Osteoblast (primary cell): ENCODE measurements around the gene LRFN4. TPM values are rescaled to one million over a fixed set of nuclear protein-coding genes. Genes with fewer than 3 reads are reported as not detected.

Experiments
- DNase-seq: peaks from one replicate; pipeline ENCODE4 v3.0.0; 2011; ENCODE audit warnings: low spot score, mixed read lengths; ENCODE audit not compliant: insufficient read length; ENCODE audit errors: missing footprints
- H2AFZ ChIP-seq: 2 replicates; pipeline ENCODE4 v1.6.0; 2011; ENCODE audit warnings: mild to moderate bottlenecking, low read length
- H3K27ac ChIP-seq: 2 replicates; pipeline ENCODE4 v1.5.1; 2011; ENCODE audit warnings: mild to moderate bottlenecking, low read depth, low read length, moderate library complexity
- H3K27me3 ChIP-seq: 2 replicates; pipeline ENCODE4 v1.6.0; 2012; ENCODE audit warnings: mild to moderate bottlenecking, control low read depth, inconsistent platforms, low read length, moderate library complexity; ENCODE audit not compliant: insufficient read depth
- H3K36me3 ChIP-seq: 2 replicates; pipeline ENCODE4 v1.5.1; 2011; ENCODE audit warnings: mild to moderate bottlenecking, low read length, control low read depth, moderate library complexity; ENCODE audit not compliant: insufficient read depth
- H3K4me1 ChIP-seq: 2 replicates; pipeline ENCODE4 v1.5.1; 2011; ENCODE audit warnings: mild to moderate bottlenecking, low read length, control low read depth, moderate library complexity; ENCODE audit not compliant: insufficient read depth
- H3K4me2 ChIP-seq: 2 replicates; pipeline ENCODE4 v1.6.0; 2011; ENCODE audit warnings: mild to moderate bottlenecking, low read length; ENCODE audit not compliant: insufficient read depth
- H3K4me3 ChIP-seq: fragments of 200-600 bp; sonication (generic); 3 replicates; pipeline ENCODE4 v1.5.1; 2012; ENCODE audit warnings: mild to moderate bottlenecking, low read length, inconsistent platforms; ENCODE audit not compliant: insufficient read depth
- H3K79me2 ChIP-seq: 2 replicates; pipeline ENCODE4 v1.6.0; 2012; ENCODE audit warnings: mild to moderate bottlenecking, low read length, control low read depth, inconsistent platforms; ENCODE audit not compliant: insufficient read depth
- H3K9me3 ChIP-seq: 2 replicates; pipeline ENCODE4 v1.5.1; 2011; ENCODE audit warnings: low read depth, low read length, control low read depth
- H4K20me1 ChIP-seq: 2 replicates; pipeline ENCODE4 v1.6.0; 2012; ENCODE audit warnings: mild to moderate bottlenecking, low read length, control low read depth; ENCODE audit not compliant: insufficient read depth
- CTCF ChIP-seq: IDR thresholded peaks from 2 replicates; pipeline ENCODE4 v1.5.1; 2011; ENCODE audit warnings: mild to moderate bottlenecking, low read depth, low read length, moderate library complexity; ENCODE audit errors: extremely low read depth
- total RNA-seq: library from RNA; depleted of rRNA; stranded (reverse); fragments of >200 nt; gene quantifications from 2 replicates; pipeline ENCODE4 v1.2.3, GENCODE V29; 2012

The LRFN4 gene
- total RNA-seq, 1 donor, result 16.3 TPM

DNA sequence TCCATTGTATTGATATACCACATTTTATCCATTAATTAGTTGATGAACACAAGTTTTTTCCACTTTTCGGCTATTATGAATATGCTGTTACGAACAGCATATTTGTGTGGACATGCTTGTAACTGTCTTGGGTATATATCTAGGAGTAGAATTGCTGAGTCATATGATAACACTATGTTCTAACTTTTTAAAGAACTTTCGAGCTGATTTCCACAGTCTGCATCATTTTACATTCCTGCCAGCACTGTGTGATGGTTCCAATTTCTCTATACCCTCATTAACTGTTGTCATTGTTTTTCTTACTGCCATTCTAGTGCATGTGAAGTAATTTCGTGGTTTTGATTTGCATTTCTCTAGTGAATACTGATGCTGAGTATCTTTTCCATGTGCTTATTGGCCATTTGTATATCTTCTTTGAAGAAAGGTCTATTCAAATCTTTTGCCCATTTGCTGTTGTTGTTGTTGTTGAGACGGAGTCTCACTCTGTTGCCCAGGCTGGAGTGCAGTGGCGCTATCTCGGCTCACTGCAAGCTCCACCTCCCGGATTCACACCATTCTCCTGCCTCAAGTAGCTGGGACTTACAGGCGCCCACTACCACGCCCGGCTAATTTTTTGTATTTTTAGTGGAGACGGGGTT is 21.0 kb upstream of the LRFN4 start:
- no peaks in the 10 kb centered on the region for H3K9me3 ChIP-seq
- H2AFZ ChIP-seq, result no peak overlapping the region
- H3K4me1 ChIP-seq, result peaks cover 13% of the 10 kb centered on the region
- peak; percentile 37 for DNase-seq
- no peak overlapping the region for H3K4me3 ChIP-seq
- H4K20me1 ChIP-seq, result peaks cover 5% of the 10 kb centered on the region
- H3K36me3 ChIP-seq, result no peaks in the 10 kb centered on the region
- H3K79me2 ChIP-seq, result peaks cover 15% of the 10 kb centered on the region
- peak overlapping the region; percentile 54 for H3K27ac ChIP-seq
- TF ChIP-seq CTCF, result no peak
- no peak overlapping the region for H3K4me2 ChIP-seq
- no peaks in the 10 kb centered on the region for H3K27me3 ChIP-seq

DNA sequence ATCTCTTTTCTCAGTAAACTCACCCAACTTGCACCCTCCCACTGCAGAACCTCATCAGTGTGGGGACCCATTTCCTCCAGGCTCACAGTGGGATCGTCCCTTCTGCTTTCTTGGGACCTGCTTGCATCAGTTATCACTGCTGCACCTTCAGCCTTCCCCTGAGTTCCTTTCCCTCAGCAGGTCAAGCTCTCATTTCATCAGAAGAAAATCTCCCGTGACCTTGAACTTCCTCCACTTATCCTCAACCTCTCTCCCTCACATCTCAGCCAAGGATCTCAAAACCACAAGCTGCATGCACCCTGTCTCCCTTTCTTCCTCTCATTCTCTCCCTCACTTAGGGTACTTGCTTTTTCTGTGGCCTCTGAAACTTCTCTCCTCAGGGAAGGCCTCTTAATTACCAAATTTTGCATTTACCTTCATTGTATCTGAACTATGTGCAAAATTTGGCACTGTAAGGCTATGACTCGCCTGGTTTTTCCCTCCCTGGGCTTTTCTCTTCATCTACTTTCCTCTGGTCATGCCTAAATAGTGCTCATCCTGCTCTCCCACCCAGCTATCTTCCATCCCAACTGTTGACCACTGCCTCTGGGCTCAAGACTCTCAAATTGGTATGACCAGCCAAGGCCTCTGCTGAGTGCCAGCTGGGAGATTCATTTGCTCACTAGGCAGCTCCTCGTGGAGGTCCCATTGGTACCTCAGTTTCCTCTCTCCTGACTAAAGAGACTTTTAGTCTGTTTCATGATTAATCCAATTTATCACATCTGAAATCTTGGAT is 16.4 kb upstream of the LRFN4 start:
- H3K79me2 ChIP-seq, result peaks cover 58% of the 10 kb centered on the region
- no peak overlapping the region for H2AFZ ChIP-seq
- no peak for TF ChIP-seq CTCF
- peaks cover 31% of the 10 kb centered on the region for H3K4me1 ChIP-seq
- no peak overlapping the region for H3K4me3 ChIP-seq
- peak overlapping the region; percentile 8 for H3K27ac ChIP-seq
- no peaks in the 10 kb centered on the region for H3K9me3 ChIP-seq
- no peak overlapping the region for H3K4me2 ChIP-seq
- peak; percentile 38 for DNase-seq
- no peaks in the 10 kb centered on the region for H3K27me3 ChIP-seq
- peaks cover 4% of the 10 kb centered on the region for H3K36me3 ChIP-seq
- H4K20me1 ChIP-seq, result peaks cover 30% of the 10 kb centered on the region

- no peaks in the 10 kb centered on the region for H3K27me3 ChIP-seq
- no peak for DNase-seq
- no peaks in the 10 kb centered on the region for H3K9me3 ChIP-seq
- peaks cover 63% of the 10 kb centered on the region for H3K79me2 ChIP-seq
- H3K36me3 ChIP-seq, result peaks cover 13% of the 10 kb centered on the region
- peak overlapping the region; percentile 99 for H3K4me2 ChIP-seq
- H3K4me3 ChIP-seq, result peak overlapping the region; percentile 84
- H2AFZ ChIP-seq, result no peak overlapping the region
- TF ChIP-seq CTCF, result no peak
- peak overlapping the region; percentile 97 for H3K27ac ChIP-seq
- H3K4me1 ChIP-seq, result peaks cover 21% of the 10 kb centered on the region
- peaks cover 30% of the 10 kb centered on the region for H4K20me1 ChIP-seq
Measured at GRCh38 chr11:66841861-66842260, 15.0 kb upstream of the LRFN4 start.

GRCh38 chr11:66842501-66842895 is 14.4 kb upstream of the LRFN4 start:
- DNase-seq, result no peak
- Histone ChIP-seq H3K79me2 (peaks cover 63% of the 10 kb centered on the region), H3K4me2 (peak overlapping the region; percentile 99), H3K36me3 (peaks cover 13% of the 10 kb centered on the region), H3K27ac (peak overlapping the region; percentile 97), H2AFZ (no peak overlapping the region), H4K20me1 (peaks cover 30% of the 10 kb centered on the region), H3K4me1 (peaks cover 21% of the 10 kb centered on the region), H3K4me3 (peak overlapping the region; percentile 84), H3K27me3 (no peaks in the 10 kb centered on the region), H3K9me3 (no peaks in the 10 kb centered on the region)
- TF ChIP-seq CTCF, result no peak
